Common myeloid progenitor, CD34-positive (primary cell): Measurements from ENCODE around the gene PTPRN2.

ENCODE experiments used
- CTCF ChIA-PET: fragments of 350-600 bp; sonication (Branson Sonifier 250); formaldehyde crosslinking; loops from one replicate; lab custom pipeline; 2021; ENCODE audit warnings: antibody characterized with exemption; lab: Charles Lee
- POLR2A ChIA-PET: fragments of 350-600 bp; sonication (Branson Sonifier 250); formaldehyde crosslinking; loops from one replicate; lab custom pipeline; 2021; ENCODE audit warnings: antibody characterized with exemption; lab: Charles Lee
- DNase-seq, 3 donors: peaks; one replicate each; pipeline versions ENCODE4 v3.0.0 to v3.0.0-alpha.2; 2013
- H3K27ac ChIP-seq, 2 experiments: 1 replicate in 1 of 2; 2 replicates in 1 of 2; pipeline ENCODE4 v1.7.0; 2013; ENCODE audit warnings: inconsistent platforms in 2 of 2, low read length in 2 of 2, mild to moderate bottlenecking in 2 of 2, low read depth in 1 of 2, moderate library complexity in 1 of 2; ENCODE audit not compliant: severe bottlenecking in 2 of 2, insufficient read depth in 1 of 2, poor library complexity in 1 of 2
- H3K27me3 ChIP-seq, 5 experiments: replicated peaks in 2 of 5; 1 replicate in 3 of 5; 2 replicates in 2 of 5; pipeline versions ENCODE4 v1.6.1 to v1.7.0; 2013; ENCODE audit warnings: low read length in 4 of 5, mild to moderate bottlenecking in 2 of 5, moderate library complexity in 2 of 5, inconsistent platforms in 1 of 5; ENCODE audit not compliant: insufficient read depth in 5 of 5, control insufficient read depth in 4 of 5
- H3K36me3 ChIP-seq, 4 experiments: 1 replicate in 2 of 4; 2 replicates in 2 of 4; pipeline versions ENCODE4 v1.6.1 to v1.7.0; 2013; ENCODE audit warnings: low read length in 3 of 4, control low read depth in 1 of 4, mild to moderate bottlenecking in 1 of 4; ENCODE audit not compliant: control insufficient read depth in 4 of 4, insufficient read depth in 4 of 4
- H3K4me1 ChIP-seq, 4 experiments: 1 replicate in 3 of 4; 2 replicates in 1 of 4; pipeline versions ENCODE4 v1.6.1 to v1.7.1; 2013; ENCODE audit warnings: low read length in 3 of 4, mild to moderate bottlenecking in 3 of 4, control low read depth in 1 of 4, inconsistent platforms in 1 of 4, moderate library complexity in 1 of 4; ENCODE audit not compliant: control insufficient read depth in 4 of 4, insufficient read depth in 4 of 4; ENCODE audit errors: control extremely low read depth in 1 of 4
- H3K4me3 ChIP-seq, 7 experiments: 1 replicate in 4 of 7; 2 replicates in 3 of 7; pipeline versions ENCODE4 v1.5.1 to v1.7.0; 2013; ENCODE audit warnings: mild to moderate bottlenecking in 7 of 7, low read length in 6 of 7, moderate library complexity in 6 of 7, inconsistent platforms in 2 of 7, low read depth in 2 of 7, control low read depth in 1 of 7; ENCODE audit not compliant: insufficient read depth in 4 of 7, control insufficient read depth in 1 of 7; ENCODE audit errors: extremely low read depth in 1 of 7
- H3K9me3 ChIP-seq, 5 experiments: 1 replicate in 4 of 5; 2 replicates in 1 of 5; pipeline versions ENCODE4 v1.6.1 to v1.7.1; 2013; ENCODE audit warnings: low read length in 4 of 5, mild to moderate bottlenecking in 2 of 5, inconsistent platforms in 1 of 5, low read depth in 1 of 5, moderate library complexity in 1 of 5; ENCODE audit not compliant: control insufficient read depth in 4 of 5, insufficient read depth in 2 of 5; ENCODE audit errors: control extremely low read depth in 1 of 5
- WGBS: methylation state at CpG from one replicate; pipeline ENCODE4 v1.1.5; 2013; ENCODE audit not compliant: insufficient coverage; 5-methylcytosine and 5-hydroxymethylcytosine counted together

PTPRN2 gene

DNA sequence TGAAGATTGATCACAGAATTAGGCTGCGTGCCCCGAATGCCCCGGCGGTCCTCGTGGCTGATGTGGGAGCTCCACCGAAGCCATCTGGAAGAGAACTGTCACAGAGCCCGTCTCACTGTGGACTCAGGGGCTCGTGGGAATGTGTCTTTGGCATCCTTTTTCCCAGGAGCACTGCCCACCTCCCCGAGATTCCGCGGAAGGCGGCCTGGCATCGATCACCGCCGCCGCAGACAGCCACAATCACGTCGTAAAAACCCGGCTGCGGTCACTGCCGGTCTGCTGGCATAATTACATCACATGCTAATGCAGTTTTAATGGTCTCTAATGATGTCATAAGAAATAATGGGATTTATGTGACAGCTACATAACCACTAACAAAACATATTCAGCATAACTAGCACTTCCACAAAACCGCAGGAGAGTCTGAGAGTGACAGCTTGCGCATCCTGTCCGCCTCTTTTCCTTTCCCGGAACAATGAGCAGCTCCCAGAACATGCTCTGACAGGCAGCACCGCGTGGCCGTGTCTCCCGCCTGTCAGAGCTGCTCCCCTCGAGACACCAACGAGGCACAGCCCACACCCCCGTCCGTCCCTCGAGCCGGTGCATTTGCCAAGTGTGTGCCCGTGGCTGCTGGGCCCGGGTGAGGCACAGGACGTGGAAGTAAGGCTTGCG lies 490.0 kb downstream of the PTPRN2 start:
- no peaks in the 10 kb centered on the region for H3K36me3 ChIP-seq
- H3K4me1 ChIP-seq, result no peaks in the 10 kb centered on the region
- no peaks in the 10 kb centered on the region for H3K27me3 ChIP-seq
- peaks cover 0 to 7% (median 0%) of the 10 kb centered on the region in 5 experiments for H3K9me3 ChIP-seq
- 92% methylated on average over 31 of the region's 39 CpGs for WGBS
- POLR2A ChIA-PET, result no interaction called here
- H3K27ac ChIP-seq, result no peak overlapping the region
- DNase-seq, result no peak
- CTCF ChIA-PET, result no interaction called here
- no peak overlapping the region for H3K4me3 ChIP-seq

DNA sequence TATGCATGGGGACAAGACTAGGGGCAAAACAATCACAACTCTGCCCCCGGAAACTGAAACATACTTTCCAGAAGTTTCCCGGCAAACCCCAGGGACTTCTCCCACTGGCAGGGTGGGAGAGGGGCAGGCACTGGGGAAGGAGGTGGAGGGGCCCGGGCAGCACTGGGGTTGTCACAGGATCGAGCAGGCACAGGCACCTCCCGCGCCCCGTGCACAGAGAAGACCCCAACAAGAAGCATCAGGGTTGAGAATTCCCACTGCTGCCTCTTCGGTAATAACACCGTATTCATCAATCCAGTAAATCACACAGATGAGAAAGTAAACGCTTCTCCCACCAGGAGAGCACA lies 490.5 kb downstream of the PTPRN2 start:
- no peaks in the 10 kb centered on the region for H3K36me3 ChIP-seq
- no peak overlapping the region for H3K27ac ChIP-seq
- POLR2A ChIA-PET, result no interaction called here
- no peaks in the 10 kb centered on the region for H3K27me3 ChIP-seq
- peaks cover 0 to 5% (median 0%) of the 10 kb centered on the region in 5 experiments for H3K9me3 ChIP-seq
- 95% methylated on average over 7 of the region's 10 CpGs for WGBS
- H3K4me1 ChIP-seq, result no peaks in the 10 kb centered on the region
- DNase-seq, result no peak
- CTCF ChIA-PET, result no interaction called here
- no peak overlapping the region for H3K4me3 ChIP-seq

DNA sequence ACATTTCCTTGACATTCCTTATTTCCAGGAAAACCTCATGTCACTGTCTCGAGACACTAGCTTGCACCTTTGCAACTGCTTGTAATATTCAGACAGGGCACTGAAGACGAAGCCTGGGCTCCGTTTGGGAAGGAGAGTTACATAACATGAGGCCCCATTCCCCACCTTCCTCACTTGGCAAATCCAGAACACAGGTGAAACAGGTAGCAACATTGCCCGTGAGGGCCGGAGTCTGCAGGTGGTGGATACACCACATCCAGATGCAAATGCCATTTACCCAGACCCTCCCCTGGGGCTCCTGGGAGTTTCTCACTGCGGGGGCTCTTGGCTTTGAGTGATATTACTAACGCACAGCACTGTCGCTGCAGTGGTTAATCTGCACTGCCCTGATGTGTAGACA lies 491.0 kb downstream of the PTPRN2 start:
- H3K27ac ChIP-seq, result no peak overlapping the region
- no peaks in the 10 kb centered on the region for H3K36me3 ChIP-seq
- 83% methylated on average over 5 of the region's 8 CpGs for WGBS
- no peak overlapping the region for H3K4me3 ChIP-seq
- no peaks in the 10 kb centered on the region for H3K9me3 ChIP-seq
- H3K27me3 ChIP-seq, result no peaks in the 10 kb centered on the region
- no peak for DNase-seq
- ChIA-PET CTCF (no interaction called here), POLR2A (no interaction called here)
- no peaks in the 10 kb centered on the region for H3K4me1 ChIP-seq

DNA sequence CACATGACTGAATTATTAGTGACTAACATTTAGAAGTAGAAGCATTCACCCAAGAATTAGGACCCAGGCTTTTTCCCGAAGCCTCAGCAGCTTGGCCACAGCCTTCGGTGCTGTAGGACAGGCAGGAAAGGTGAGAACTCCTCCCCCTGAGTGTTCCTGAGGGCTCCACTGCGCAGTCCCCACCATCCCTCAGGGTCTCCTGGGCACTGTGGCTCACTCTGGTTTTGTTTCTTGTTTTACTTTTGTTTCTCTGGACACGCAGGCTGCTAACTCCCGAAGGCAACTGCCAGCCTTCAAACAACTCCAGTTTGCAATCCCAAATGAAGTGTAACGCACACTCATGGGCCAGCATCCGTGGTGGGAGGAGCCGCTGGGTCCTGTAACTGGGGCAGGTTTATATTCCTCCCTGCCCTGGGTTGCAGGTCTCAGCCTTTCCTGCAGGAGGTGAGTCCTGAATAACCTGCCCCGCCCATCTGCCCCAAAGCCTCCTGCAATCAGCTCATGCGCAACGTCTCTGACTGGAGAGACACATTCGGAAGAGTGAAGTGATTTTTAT lies 492.9 kb downstream of the PTPRN2 start:
- POLR2A ChIA-PET, result no interaction called here
- CTCF ChIA-PET, result no interaction called here
- H3K4me3 ChIP-seq, result no peak overlapping the region

DNA sequence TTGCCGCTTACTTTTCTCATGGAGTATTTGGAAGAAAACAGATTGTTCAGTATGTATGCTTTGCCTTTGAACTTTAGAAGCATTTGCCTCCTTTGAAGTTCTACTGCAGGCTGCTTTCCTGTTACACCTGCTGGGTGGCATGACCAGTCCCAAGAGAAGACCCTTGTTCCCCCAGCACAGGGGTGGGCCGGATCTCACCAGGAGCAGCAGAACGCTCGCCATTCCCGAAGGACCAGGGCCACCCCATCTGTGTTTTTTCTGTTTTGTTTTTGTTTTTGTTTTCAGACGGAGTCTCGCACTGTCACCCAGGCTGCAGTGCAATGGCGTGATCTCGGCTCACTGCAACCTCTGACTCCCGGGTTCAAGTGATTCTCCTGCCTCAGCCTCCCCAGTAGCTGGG lies 493.6 kb downstream of the PTPRN2 start:
- Histone ChIP-seq H3K4me1 (no peaks in the 10 kb centered on the region), H3K9me3 (no peaks in the 10 kb centered on the region), H3K4me3 (no peak overlapping the region), H3K27me3 (no peaks in the 10 kb centered on the region), H3K36me3 (no peaks in the 10 kb centered on the region), H3K27ac (no peak overlapping the region)
- DNase-seq, result no peak
- ChIA-PET CTCF (no interaction called here), POLR2A (no interaction called here)
- WGBS, result 98% methylated on average over 9 of the region's 10 CpGs

More for the DNA sequence above, 492.9 kb downstream of the PTPRN2 start:
- H3K9me3 ChIP-seq, result no peaks in the 10 kb centered on the region
- DNase-seq, result no peak
- WGBS, result 91% methylated on average over 12 of the region's 12 CpGs
- no peaks in the 10 kb centered on the region for H3K4me1 ChIP-seq
- H3K27ac ChIP-seq, result no peak overlapping the region
- no peaks in the 10 kb centered on the region for H3K36me3 ChIP-seq
- no peaks in the 10 kb centered on the region for H3K27me3 ChIP-seq

DNA sequence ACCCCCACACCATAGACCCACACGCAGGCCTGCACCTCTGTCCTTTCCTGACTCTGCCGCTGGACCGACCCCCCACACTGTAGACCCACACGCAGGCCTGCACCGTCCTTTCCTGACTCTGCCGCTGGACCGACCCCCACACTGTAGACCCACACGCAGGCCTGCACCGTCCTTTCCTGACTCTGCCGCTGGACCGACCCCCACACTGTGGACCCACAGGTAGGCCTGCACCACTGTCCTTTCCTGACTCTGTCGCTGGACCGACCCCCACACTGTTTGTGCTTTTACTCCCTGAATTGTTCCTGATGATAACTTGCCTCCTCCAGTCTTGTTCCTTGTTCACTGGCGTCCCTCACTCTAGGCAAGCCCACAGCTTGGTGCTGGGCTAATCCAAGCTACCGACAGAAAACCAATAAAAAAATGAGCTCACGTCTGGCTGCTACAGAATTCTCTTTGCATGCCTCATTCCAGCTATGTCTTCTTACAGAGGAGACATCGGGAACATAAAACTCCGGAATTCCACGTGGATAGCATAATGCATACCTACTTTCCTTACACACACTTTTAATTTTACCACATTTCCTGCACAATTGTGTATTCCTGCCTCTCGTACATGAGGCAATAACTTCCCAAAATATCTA lies 494.3 kb downstream of the PTPRN2 start:
- ChIA-PET POLR2A (no interaction called here), CTCF (no interaction called here)
- no peaks in the 10 kb centered on the region for H3K9me3 ChIP-seq
- H3K27ac ChIP-seq, result no peak overlapping the region
- 95% methylated on average over 16 of the region's 20 CpGs for WGBS
- H3K4me1 ChIP-seq, result no peaks in the 10 kb centered on the region
- H3K27me3 ChIP-seq, result no peaks in the 10 kb centered on the region
- no peak for DNase-seq
- no peak overlapping the region for H3K4me3 ChIP-seq
- H3K36me3 ChIP-seq, result no peaks in the 10 kb centered on the region

DNA sequence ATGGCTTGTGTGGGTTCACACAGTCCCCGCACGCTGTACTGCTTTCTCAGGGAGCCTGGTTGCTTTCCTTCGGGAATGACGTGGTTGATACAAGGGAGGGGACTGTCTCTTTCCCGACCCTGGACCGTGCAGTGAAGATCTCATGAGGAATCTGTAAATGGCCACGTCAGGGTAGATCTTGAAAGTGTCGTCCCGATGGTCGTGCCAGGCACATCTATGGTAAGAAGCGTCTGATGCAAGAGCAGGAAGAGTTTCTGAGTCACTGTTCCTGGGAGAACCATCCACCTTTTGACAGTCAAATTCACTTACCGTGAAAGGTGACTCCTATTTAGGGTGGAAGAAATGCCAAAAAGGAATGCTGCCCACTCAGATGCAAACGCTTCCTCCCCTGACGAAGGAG lies 500.4 kb downstream of the PTPRN2 start:
- 92% methylated on average over 8 of the region's 14 CpGs for WGBS
- Histone ChIP-seq H3K9me3 (peaks cover 0 to 21% (median 0%) of the 10 kb centered on the region in 5 experiments), H3K27me3 (no peaks in the 10 kb centered on the region), H3K4me1 (no peaks in the 10 kb centered on the region), H3K4me3 (no peak overlapping the region), H3K36me3 (no peaks in the 10 kb centered on the region), H3K27ac (no peak overlapping the region)
- no peak for DNase-seq
- CTCF ChIA-PET, result no interaction called here
- POLR2A ChIA-PET, result no interaction called here
